ENCODE measurements around the gene MPZ.

DNA sequence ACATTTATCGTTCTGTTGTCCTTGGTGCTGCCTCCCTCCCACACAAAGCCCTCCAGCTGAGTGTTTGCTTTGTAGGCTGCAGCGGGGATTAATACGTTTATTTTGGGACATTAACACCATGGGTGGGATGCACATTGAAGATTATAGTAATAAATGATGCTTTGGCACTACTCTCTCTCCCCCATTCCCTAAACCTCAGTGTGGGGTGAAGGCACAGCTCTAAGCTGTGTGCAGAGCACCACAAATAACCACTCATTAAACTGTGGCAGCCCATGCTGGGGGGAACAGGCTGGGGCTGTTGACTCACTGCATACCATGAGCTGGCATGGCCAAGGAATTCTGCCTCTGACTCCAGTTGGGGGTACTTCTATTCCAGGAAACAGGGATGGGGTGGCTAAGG, 43.6 kb downstream of the MPZ start:
- no peak for TF ChIP-seq CTCF (IDR thresholded peaks at IDR 0.05)
- no peak for TF ChIP-seq POLR2A (IDR thresholded peaks at IDR 0.05)
